Endothelial cell of umbilical vein (primary cell): ENCODE data around the gene ABCB4. TPM values are rescaled to one million over a fixed set of nuclear protein-coding genes. Genes with fewer than 3 reads are reported as not detected.
"Not testable (repeated sequence)": the region's sequence is repeated elsewhere in the genome, so short reads cannot be mapped to it uniquely, and the experiment has no call there.

Experiments used
- BruUV-seq: library from RNA; stranded (reverse); fragments of 400-500 nt; replicated peaks from 2 replicates; lab custom pipeline; 2021; lab: Mats Ljungman, UMichigan
- CTCF ChIA-PET: fragments of 300-600, 350-600 bp; sonication (Branson Sonifier 250); formaldehyde crosslinking; loops from one replicate; lab custom pipeline; 2021; ENCODE audit warnings: antibody characterized with exemption, inconsistent platforms; lab: Charles Lee
- POLR2A ChIA-PET: fragments of 300-600, 350-600 bp; sonication (Branson Sonifier 250); formaldehyde crosslinking; loops from one replicate; lab custom pipeline; 2021; ENCODE audit warnings: antibody characterized with exemption, inconsistent platforms; lab: Charles Lee
- DNase-seq: peaks from one replicate; pipeline ENCODE4 v3.0.0-alpha.2; 2011; ENCODE audit warnings: low read depth, low spot score
- FAIRE-seq: peaks from 2 replicates; lab custom pipeline; 2011; peaks lifted over from hg19 to GRCh38; lab: Jason Lieb, UNC
- H2AFZ ChIP-seq: 2 replicates; pipeline ENCODE4 v1.6.0; 2012; ENCODE audit warnings: low read depth, low read length, control low read depth, inconsistent platforms
- H3K27ac ChIP-seq: 2 replicates; pipeline ENCODE4 v1.5.1; 2011; ENCODE audit warnings: low read depth, mild to moderate bottlenecking, control low read depth, low read length, moderate library complexity; ENCODE audit not compliant: insufficient read depth
- H3K27me3 ChIP-seq, 2 experiments: 2 replicates each; pipeline versions ENCODE4 v1.6.0 to v1.6.1; 2011; ENCODE audit warnings: low read length in 2 of 2, mixed read lengths in 1 of 2; ENCODE audit not compliant: control insufficient read depth in 2 of 2, insufficient read depth in 2 of 2
- H3K36me3 ChIP-seq, 2 experiments: 2 replicates in 1 of 2; 3 replicates in 1 of 2; pipeline ENCODE4 v1.5.1; 2011; ENCODE audit warnings: low read length in 2 of 2, mild to moderate bottlenecking in 1 of 2, moderate library complexity in 1 of 2; ENCODE audit not compliant: control insufficient read depth in 2 of 2, insufficient read depth in 2 of 2; ENCODE audit errors: extremely low read depth in 1 of 2
- H3K4me1 ChIP-seq: 3 replicates; pipeline ENCODE4 v1.5.1; 2011; ENCODE audit warnings: mild to moderate bottlenecking, low read length; ENCODE audit not compliant: control insufficient read depth, insufficient read depth; ENCODE audit errors: extremely low read depth
- H3K4me2 ChIP-seq: 2 replicates; pipeline ENCODE4 v1.6.1; 2011; ENCODE audit warnings: low read length, control low read depth, mixed read lengths; ENCODE audit not compliant: insufficient read depth
- H3K4me3 ChIP-seq, 3 experiments: fragments of 200-600 bp in 1 of 3; sonication (generic), shearing (Covaris generic) in 1 of 3; replicated peaks in 1 of 3; 2 replicates each; pipeline ENCODE4 v1.5.1; 2011 to 2016; ENCODE audit warnings: control low read depth in 3 of 3, low read length in 3 of 3, mild to moderate bottlenecking in 2 of 3, inconsistent platforms in 1 of 3, low read depth in 1 of 3, moderate library complexity in 1 of 3; ENCODE audit not compliant: insufficient read depth in 1 of 3
- H3K79me2 ChIP-seq: 2 replicates; pipeline ENCODE4 v1.6.0; 2012; ENCODE audit warnings: low read length, inconsistent platforms; ENCODE audit not compliant: control insufficient read depth, insufficient read depth
- H3K9ac ChIP-seq: replicated peaks from 2 replicates; pipeline ENCODE3; 2011; ENCODE audit warnings: low read length, control low read depth; ENCODE audit not compliant: insufficient read depth; ENCODE audit errors: extremely low read depth
- H3K9me1 ChIP-seq: replicated peaks from 3 replicates; pipeline ENCODE4 v1.6.0; 2011; ENCODE audit warnings: mild to moderate bottlenecking, low read length; ENCODE audit not compliant: control insufficient read depth, insufficient read depth; ENCODE audit errors: extremely low read depth
- H3K9me3 ChIP-seq: replicated peaks from 2 replicates; pipeline ENCODE4 v1.5.1; 2012; ENCODE audit warnings: low read length, inconsistent platforms; ENCODE audit not compliant: control insufficient read depth, insufficient read depth
- H4K20me1 ChIP-seq: replicated peaks from 2 replicates; pipeline ENCODE3; 2011; ENCODE audit warnings: mild to moderate bottlenecking, low read length; ENCODE audit not compliant: control insufficient read depth, insufficient read depth; ENCODE audit errors: extremely low read depth
- CTCF ChIP-seq, 2 donors: IDR thresholded peaks; 1 replicate in 1 of 2; 2 replicates in 1 of 2; pipeline ENCODE4 v1.5.1; 2011; ENCODE audit warnings: low read length in 2 of 2, mild to moderate bottlenecking in 2 of 2, moderate library complexity in 2 of 2, control low read depth in 1 of 2, inconsistent platforms in 1 of 2, low read depth in 1 of 2; ENCODE audit not compliant: insufficient read depth in 1 of 2; ENCODE audit errors: extremely low read depth in 1 of 2
- EZH2 ChIP-seq: IDR thresholded peaks from 2 replicates; pipeline ENCODE4 v1.6.1; 2012; ENCODE audit warnings: borderline replicate concordance, low read depth, mild to moderate bottlenecking, moderate library complexity, low read length, inconsistent platforms; ENCODE audit not compliant: severe bottlenecking
- FOS ChIP-seq: IDR thresholded peaks from 2 replicates; pipeline ENCODE4 v1.6.1; 2011; ENCODE audit warnings: mild to moderate bottlenecking, low read length, moderate library complexity, borderline replicate concordance; ENCODE audit not compliant: insufficient read depth
- GATA2 ChIP-seq: IDR thresholded peaks from 2 replicates; pipeline ENCODE4 v1.7.0; 2011; ENCODE audit warnings: low read depth, mild to moderate bottlenecking, moderate library complexity, mixed read lengths, low read length; ENCODE audit not compliant: insufficient read length, insufficient read depth
- JUN ChIP-seq: IDR thresholded peaks from 2 replicates; pipeline ENCODE4 v1.6.1; 2011; ENCODE audit warnings: borderline replicate concordance, low read depth; ENCODE audit not compliant: insufficient read length, insufficient read depth
- MAX ChIP-seq: IDR thresholded peaks from 2 replicates; pipeline ENCODE4 v1.6.1; 2011; ENCODE audit not compliant: insufficient read depth, insufficient read length
- MYC ChIP-seq: IDR thresholded peaks from one replicate; pipeline ENCODE4 v1.6.1; 2011; ENCODE audit warnings: mild to moderate bottlenecking, low read depth, low read length
- POLR2A ChIP-seq: IDR thresholded peaks from 2 replicates; pipeline ENCODE4 v1.6.1; 2012; ENCODE audit warnings: low read depth, mild to moderate bottlenecking, control low read depth, low read length
- POLR2AphosphoS5 ChIP-seq: IDR thresholded peaks from 2 replicates; pipeline ENCODE4 v1.6.1; 2012; ENCODE audit warnings: low read depth, mild to moderate bottlenecking, control low read depth, low read length, moderate library complexity; ENCODE audit not compliant: insufficient read depth
- dilution Hi-C: fragments of 300-500 bp; cut with MboI; formaldehyde crosslinking; loops from one replicate; pipeline ENCODE4 v1.15.0; 2019; ENCODE audit warnings: low sequenced_read_pairs; ENCODE audit not compliant: extremely low pct_ligation_motif_present
- intact Hi-C: fragments of 100-400 bp; cut with micrococcal nuclease; formaldehyde crosslinking; loops from one replicate; pipeline ENCODE4 v1.10.0; 2022
- polyA plus RNA-seq, 4 experiments: library from polyadenylated mRNA; depleted of rRNA in 3 of 4; stranded (reverse) in 3 of 4; unstranded in 1 of 4; fragments of >200 nt; gene quantifications; 2 replicates each; pipeline versions ENCODE4 v1.2.1 to v1.2.3, GENCODE V29; 2011 to 2012; ENCODE audit warnings: missing spikeins in 1 of 4
- total RNA-seq: library from RNA; stranded (reverse); gene quantifications from 2 replicates; pipeline ENCODE4 v1.2.3, GENCODE V29; 2021

ABCB4 gene
- total and polyA plus RNA-seq, 2 donors (not counting 3 experiments of a cell fraction or from before 2014, with no cell fraction given), result 0.11 to 0.15 TPM

DNA sequence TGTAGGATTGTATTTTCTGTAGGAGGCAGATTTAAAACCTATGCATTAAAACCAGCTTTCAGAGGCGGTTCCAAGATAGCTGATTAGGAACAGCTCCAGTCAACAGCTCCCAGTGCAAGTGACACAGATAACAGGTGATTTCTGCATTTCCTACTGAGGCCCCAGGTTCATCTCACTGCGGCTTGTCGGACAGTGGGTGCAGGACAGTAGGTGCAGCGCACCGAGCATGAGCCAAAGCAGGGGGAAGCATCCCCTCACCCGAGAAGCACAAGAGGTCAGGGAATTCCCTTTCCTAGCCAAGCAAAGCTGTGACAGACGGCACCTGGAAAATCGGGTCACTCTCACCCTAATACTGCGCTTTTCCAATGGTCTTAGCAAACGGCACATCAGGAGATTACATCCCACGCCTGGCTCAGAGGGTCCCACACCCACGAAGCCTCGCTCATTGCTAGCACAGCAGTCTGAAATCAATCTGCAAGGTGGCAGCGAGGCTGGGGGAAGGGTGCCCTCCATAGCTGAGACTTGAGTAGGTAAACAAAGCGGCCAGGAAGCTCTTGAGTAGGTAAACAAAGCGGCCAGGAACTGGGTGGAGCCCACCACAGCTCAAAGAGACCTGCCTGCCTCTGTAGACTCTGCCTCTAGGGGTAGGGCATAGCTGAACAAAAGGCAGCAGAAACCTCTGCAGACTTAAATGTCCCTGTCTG is 10.5 kb downstream of the ABCB4 start:
- H3K9me3 ChIP-seq, H3K4me3 ChIP-seq, H3K36me3 ChIP-seq, intact Hi-C loops, H2AFZ ChIP-seq, H3K9ac ChIP-seq, H3K4me2 ChIP-seq, H4K20me1 ChIP-seq, H3K79me2 ChIP-seq, BruUV-seq, DNase-seq, H3K27me3 ChIP-seq, H3K4me1 ChIP-seq, dilution Hi-C loops, H3K9me1 ChIP-seq, FAIRE-seq, H3K27ac ChIP-seq, POLR2A ChIA-PET: not testable (repeated sequence)
- CTCF ChIA-PET, result interaction anchor here (1.4 kb wide), 1 partner anchor 29 kb away, joined by 4 read pairs; no protein-coding TSS in a partner anchor

DNA sequence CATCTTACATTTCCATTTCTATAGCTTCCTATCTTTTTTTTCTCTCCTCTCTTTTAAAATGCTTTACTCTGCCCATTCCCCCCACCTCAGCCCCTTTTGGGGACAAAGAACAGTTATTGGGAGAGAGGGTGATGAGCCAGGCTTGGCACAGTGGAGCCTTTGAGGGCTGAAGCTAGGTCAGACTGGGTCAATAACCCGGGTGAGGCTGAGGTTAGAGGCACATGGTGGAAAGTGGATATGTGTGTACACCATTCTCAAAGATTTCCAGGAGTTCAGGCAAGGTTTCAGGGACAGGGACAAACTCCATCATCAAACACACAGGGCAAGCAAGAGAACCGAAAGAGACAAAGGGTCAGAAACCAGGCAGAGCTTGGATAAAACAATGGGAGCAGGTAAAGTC is 11.5 kb downstream of the ABCB4 start:
- Histone ChIP-seq H3K27ac (no peak overlapping the region), H3K9ac (no peak overlapping the region), H4K20me1 (no peaks in the 10 kb centered on the region), H3K9me1 (no peaks in the 10 kb centered on the region), H3K4me2 (no peak overlapping the region), H3K9me3 (no peaks in the 10 kb centered on the region), H3K4me3 (no peak overlapping the region), H3K79me2 (no peaks in the 10 kb centered on the region), H3K27me3 (no peaks in the 10 kb centered on the region), H3K4me1 (no peaks in the 10 kb centered on the region), H3K36me3 (no peaks in the 10 kb centered on the region), H2AFZ (no peak overlapping the region)
- intact Hi-C loops, result no loop called here
- CTCF ChIA-PET, result interaction anchor here (1.3 to 1.4 kb wide), 2 partner anchors 11 to 28 kb away, joined by 3 to 4 read pairs; no protein-coding TSS in a partner anchor
- dilution Hi-C loops, result no loop called here
- FAIRE-seq (no peak), DNase-seq (no peak)
- POLR2A ChIA-PET, result no interaction called here
- no TSS peak for BruUV-seq
- no peak for TF ChIP-seq POLR2AphosphoS5
- no peak for TF ChIP-seq EZH2
- no peak for TF ChIP-seq GATA2
- no peak for TF ChIP-seq FOS
- no peak for TF ChIP-seq CTCF (IDR thresholded peaks at IDR 0.05; ENCODE audit: extremely low read depth in 1 of 2, insufficient read depth in 1 of 2, low read depth in 1 of 2, low read length in 2 of 2)
- TF ChIP-seq MAX, result no peak
- TF ChIP-seq MYC, result no peak
- TF ChIP-seq JUN, result no peak
- no peak for TF ChIP-seq POLR2A

DNA sequence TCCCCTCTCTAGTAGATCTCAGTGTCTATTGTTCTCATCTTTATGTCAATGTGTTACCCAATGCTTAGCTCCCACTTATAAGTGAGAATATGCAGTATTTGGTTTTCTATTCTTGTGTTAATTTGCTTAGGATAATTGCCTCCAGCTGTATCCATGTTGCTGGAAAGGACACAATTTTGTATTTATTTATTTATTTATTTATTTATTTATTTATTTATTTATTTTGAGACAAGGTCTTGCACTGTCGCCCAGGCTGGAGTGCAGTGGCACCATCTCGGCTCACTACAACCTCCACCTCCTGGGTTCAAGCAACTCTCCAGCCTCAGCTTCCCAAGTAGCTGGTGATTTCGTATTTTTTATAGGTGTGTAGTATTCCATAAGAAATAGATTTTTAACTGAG is 15.0 kb downstream of the ABCB4 start:
- H3K79me2 ChIP-seq, H3K27ac ChIP-seq, FAIRE-seq, H3K9ac ChIP-seq, CTCF ChIA-PET, H3K9me1 ChIP-seq, intact Hi-C loops, H4K20me1 ChIP-seq, H3K36me3 ChIP-seq, DNase-seq, BruUV-seq, H3K4me3 ChIP-seq, H3K27me3 ChIP-seq, POLR2A ChIA-PET, H3K4me2 ChIP-seq, H3K9me3 ChIP-seq, H2AFZ ChIP-seq, dilution Hi-C loops, H3K4me1 ChIP-seq: not testable (repeated sequence)
